Lung microvascular endothelial cell (primary cell): ENCODE results near the gene LCE3D. TPM values are rescaled to one million over a fixed set of nuclear protein-coding genes. Genes with fewer than 3 reads are reported as not detected.
A peak's percentile ranks its signal among the peaks of the same experiment; 100 is the strongest.
"Not testable (repeated sequence)": the region's sequence is repeated elsewhere in the genome, so short reads cannot be mapped to it uniquely, and the experiment has no call there.

Source experiments
- DNase-seq, 2 donors: peaks; one replicate each; pipeline versions ENCODE4 v3.0.0 to v3.0.0-alpha.2; 2010; ENCODE audit warnings: low read depth in 2 of 2
- total RNA-seq: library from RNA; depleted of rRNA; stranded (reverse); fragments of >200 nt; gene quantifications from 2 replicates; pipeline ENCODE4 v1.2.1, GENCODE V29; 2014

The LCE3D gene
- not detected in 2 replicates for total RNA-seq

DNA sequence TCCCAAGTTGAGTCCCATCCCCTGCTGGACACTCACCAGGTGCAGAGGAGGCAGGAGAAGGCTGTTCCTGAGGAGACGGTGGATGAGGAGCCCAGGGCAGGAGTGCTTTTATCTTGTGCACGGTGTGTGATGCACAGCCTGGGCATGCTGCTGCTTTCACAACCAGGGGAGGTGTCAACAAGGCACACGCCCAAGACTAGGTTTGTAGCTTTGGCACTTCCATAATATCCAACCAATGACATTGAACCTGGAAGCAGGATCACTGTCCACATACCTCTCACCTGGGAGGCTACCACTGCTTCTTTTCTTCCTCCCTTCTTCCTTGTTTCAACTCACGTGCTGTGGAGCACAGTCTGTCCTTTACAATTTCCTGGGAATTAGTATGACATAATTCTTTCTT is at the start of gene LCE3D:
Gene LCE3D (minus strand): TSS at position 84 of the 400 bp plus-strand sequence. CDS start 580 bp downstream, outside the sequence.
- no peak for DNase-seq

DNA sequence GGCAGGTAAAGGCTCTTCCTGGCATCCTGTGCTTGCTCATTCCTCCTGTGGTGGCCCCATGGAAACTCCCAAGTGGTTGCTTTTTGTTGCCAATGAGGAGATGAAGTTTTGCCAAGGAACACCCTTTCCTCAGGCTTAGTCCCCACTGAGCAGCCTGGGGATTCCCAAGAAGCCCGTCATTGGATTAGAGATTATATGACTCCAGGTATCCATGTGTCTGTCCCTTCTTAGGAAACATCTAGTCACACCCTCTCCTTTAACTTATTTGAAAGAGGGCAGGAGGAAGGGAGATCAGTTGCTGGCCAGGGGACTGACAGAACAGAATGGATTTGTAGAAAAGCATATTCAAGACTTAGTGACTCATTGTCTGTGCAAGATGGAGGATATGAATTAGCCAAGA is 46.4 kb upstream of the LCE3D start:
- DNase-seq: no peak

DNA sequence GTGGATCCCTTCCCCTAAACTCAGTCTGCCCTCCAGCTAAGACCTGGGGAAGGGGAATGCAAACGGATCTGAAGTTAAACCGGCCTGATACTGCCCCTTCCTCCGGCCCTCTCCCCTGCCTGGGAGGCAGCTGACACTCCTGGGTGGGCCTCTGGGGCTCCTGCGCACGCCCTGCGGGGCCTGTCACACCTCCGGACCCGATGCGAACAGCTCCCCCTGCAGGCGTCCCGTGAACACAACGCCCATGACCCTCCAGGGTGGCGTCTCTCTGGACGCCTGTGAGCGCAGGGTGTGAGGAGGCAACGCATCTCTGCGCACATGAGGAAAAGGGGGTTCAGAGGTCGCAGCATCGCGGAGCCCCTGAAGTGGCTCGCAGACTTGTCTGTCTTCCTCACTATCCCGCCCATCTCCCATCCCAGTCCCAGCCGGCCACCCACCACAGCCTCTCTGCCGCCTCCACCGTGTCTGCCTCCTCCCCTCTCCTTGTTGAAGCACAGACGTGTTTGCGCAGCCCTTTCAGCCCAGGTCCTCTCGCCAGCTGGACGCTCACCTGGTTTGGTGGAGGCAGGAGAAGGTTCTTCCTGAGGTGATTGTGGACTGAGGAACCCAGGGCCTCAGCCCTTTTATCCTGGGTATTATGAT is 43.0 kb upstream of the LCE3D start:
- no peak for DNase-seq

DNA sequence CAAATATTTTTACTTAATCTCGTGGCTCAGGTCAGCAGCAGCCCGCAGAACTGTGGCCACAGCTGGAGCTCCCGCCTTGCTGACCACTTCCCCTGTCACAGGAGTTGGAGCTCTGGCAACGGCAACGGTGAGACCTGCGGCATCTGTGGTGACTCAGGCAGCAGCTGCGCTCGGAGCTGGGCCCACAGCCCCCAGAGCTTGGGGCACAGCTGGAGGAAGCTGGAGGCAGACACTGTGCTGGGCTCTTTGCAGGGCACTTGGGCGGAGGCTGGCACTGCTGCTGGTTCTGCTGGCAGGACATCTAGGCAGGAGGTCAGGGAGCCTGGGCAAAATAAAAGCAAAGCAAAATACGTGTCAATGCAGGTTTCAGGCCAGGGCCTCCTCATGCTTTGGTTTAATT is 42.5 kb upstream of the LCE3D start, which contains the start of gene LCE3A:
Gene LCE3A (minus strand): TSS at position 301 of the 400 bp plus-strand sequence. CDS start 0 bp downstream, at position 301.
- no peak for DNase-seq

DNA sequence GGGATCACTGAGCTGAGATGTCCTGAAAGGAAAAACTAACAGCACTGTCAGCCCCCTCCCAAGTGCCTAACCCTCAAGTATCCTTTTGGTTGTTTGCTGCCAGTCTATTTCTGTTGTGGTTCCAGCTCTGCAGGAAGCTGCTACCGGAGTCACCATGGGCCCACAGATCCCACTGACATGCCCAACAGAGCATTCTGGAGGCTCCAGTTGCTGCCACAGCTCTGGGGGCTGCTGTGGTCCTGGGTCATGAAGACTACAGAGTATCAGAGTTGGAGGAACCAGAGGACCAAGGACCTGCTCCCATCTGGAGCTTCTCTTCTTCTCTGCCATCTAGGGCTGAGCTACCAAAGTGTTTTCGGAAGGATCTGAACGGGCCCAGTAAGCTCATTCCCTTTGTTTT is 41.7 kb upstream of the LCE3D start:
- DNase-seq: no peak

GRCh38 chr1:152613511-152613910 is 33.2 kb upstream of the LCE3D start, which contains the start of gene LCE3B:
Gene LCE3B, plus strand, starts transcription at chr1:152613811. Its CDS starts 0 bp downstream, at chr1:152613811.
- DNase-seq: no peak

DNA sequence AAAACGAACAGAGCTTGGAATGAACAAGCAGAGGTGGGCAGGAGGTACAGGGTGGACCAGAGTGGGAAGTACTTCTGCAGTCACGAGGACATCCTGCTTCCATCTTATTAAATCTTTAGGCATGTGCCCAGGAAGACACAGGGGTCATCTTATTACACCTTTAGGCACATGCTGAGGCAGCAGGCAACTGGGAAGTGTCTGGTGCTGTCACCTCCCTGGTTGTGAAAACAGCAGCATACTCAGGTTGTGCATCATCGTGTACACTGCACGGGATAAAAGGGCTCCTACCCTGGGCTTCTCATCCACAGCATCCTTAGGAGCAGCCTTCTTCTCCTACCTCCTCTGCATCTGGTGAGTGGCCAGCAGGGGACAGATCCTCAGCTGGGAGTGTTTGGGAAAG is 19.6 kb upstream of the LCE3D start, which contains the start of gene LCE3C:
Gene LCE3C (plus strand): TSS at position 301 of the 400 bp plus-strand sequence. CDS start 498 bp downstream, outside the sequence.
- no peak for DNase-seq

DNA sequence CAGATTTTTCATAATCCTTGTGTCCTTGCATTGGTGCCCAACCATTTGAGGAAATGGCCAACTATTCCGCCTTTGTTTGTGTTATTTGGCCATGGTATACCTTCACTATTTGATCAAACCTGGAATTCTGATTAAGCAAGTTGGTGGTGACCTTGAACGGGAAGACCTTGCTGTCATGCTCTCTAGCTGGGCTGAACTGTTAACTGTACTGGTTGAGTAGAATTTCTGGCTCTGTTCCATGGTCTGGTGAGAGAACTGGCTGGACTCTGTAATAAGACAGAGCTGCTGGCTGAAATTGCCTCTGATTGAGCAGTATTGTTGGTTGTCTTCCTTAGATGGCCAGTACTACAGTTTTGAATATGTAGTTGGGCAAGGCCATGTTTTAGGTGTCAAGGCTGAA is 16.7 kb upstream of the LCE3D start:
- DNase-seq: no peak

- peak in 1 of 2 donors; percentile 19 for DNase-seq
Observed at GRCh38 chr1:152585586-152585985, 5.3 kb upstream of the LCE3D start.

DNA sequence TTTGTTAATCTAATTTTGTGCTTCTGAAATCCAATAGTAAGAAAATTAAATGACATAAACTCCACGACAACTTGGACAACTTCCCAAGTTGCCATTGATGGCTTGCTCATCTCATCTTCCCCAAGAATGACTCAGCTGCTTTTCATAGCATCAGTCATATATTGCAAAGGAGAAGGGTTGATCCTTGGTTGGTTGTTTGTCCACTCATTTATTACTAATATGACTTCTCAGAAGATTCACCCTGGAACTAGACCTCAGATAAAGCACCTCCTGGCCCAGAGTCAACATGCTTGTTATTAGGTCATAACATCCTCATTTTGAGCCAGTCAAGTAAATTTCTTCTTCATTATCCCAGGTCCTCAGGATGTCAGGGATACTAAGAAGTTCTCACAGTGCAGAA is 2.3 kb upstream of the LCE3D start:
- DNase-seq: no peak

DNA sequence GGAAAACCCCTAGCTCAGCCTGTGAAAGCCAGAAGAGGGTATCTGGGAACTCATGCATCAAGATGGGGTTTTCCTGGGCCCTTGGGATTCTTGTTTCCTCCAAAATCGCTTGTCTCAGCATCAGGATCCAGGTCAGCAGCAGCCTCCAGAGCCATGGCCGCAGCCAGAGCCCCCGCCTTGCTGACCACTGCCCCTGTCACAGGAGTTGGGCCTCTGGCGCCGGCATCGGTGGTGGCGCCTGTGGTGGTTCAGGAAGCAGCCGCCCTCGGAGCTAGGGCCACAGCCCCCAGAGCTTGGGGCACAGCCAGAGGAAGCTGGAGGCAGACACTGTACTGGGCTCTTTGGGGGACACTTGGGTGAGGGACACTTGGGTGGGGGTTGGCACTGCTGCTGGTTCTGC is 790 bp downstream of the LCE3D start:
- not testable (repeated sequence) for DNase-seq

DNA sequence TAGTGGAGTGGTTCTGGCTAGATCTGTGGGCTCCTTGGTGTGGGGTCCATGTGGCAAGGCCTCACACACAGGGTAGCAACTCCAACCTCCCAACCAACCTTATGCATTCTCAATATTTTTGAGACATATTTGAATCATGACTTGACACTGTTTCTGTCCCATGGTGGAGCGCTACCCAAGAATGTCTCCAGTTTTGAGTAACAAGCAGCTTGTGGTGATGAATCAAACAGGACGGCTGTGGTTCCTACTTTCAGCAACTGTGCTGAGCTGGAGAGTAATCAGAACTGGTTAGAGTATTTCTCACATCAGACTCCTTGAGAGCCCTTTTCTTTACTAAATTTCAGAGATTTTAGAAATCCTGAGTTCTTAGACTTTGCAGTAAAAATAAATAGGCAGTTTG is 3.1 kb downstream of the LCE3D start:
- DNase-seq: no peak

DNA sequence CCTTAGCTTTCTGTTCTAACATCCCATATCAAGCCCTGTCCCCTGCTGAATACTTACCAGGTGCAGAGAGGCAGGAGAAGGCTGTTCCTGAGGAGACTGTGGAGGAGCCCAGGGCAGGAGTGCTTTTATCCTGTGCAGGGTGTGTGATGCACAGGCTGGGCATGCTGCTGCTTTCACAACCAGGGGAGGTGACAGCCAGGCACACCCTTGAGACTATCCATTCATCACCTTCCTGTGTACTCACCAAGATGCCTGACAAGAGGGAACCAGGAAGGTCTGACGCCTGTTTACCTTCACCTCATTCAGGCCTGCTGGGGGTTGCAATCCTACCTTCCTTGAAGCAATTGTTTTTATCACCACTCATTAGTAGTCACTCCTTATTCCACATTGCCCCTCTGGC is 13.6 kb downstream of the LCE3D start, which contains the start of gene LCE3E:
Gene LCE3E (minus strand): TSS at position 100 of the 400 bp plus-strand sequence. CDS start 572 bp downstream, outside the sequence.
- no peak for DNase-seq

- no peak for DNase-seq
Observed at GRCh38 chr1:152565535-152566215, 14.6 kb downstream of the LCE3D start.

GRCh38 chr1:152565115-152565514 is 15.2 kb downstream of the LCE3D start:
- no peak for DNase-seq

DNA sequence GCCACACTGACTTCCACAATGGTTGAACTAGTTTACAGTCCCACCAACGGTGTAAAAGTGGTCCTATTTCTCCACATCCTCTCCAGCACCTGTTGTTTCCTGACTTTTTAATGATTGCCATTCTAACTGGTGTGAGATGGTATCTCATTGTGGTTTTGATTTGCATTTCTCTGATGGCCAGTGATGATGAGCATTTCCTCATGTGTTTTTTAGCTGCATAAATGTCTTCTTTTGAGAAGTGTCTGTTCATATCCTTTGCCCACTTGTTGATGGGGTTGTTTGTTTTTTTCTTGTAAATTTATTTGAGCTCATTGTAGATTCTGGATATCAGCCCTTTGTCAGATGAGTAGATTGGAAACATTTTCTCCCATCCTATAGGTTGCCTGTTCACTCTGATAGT is 32.0 kb downstream of the LCE3D start:
- not testable (repeated sequence) for DNase-seq

DNA sequence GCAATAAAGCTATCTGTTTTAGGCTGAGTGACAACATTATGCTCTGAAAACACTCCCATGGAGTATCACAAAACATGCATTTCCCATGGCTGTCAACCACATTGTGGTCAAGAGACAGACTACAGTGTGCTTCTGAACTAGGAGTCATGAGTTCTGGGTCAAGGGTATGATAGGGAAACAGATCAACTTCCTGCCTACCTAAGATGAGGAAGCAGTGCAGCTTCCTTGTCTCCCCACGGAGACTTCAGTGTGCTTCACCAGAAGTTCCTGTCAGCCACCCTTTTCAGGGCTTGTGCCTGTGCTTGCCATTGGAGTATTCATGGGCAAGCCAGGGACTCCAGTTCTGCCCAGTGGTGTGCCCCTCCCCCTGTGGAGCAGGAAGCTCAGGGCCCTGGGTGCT is 33.6 kb downstream of the LCE3D start:
- DNase-seq: no peak

DNA sequence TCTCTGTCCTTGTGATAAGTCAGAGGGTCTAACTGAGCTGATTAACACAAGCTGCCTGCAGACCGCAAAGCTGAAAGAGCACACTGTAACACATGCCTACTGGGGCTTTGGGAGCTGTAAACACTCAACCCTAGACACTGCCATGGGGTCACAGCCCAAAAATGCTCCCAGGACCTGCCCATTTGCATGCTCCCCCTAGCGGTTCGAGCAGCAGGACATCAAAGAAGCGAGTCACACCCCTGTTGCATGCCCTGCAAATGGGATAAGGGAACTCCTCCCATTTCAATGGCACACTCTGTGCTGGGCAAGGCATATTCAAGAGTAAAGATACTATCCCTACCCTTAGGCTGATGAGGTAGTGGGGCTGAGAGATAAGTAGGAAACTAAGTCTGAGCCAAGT is 36.5 kb downstream of the LCE3D start:
- DNase-seq: no peak

DNA sequence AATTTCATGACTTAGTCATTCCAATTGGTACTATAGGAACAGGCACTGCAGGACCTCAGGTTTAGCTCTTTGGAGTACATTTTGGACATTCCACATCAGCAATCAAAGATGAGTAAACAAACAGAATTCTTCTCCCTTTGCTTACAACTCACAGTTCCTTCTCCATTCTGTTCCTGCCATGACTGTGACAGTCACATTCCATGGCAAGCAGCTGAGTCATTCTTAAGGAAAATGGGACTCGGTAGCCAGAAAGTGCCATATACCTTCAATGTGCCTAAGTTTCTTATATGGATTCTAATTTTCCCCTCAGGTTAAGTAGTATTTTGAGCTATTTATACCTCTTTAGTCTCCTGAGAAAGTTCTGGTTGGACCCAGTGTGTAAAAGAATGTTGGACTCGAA is 40.4 kb downstream of the LCE3D start:
- DNase-seq: no peak

GRCh38 chr1:152537496-152537895 is 42.8 kb downstream of the LCE3D start:
- DNase-seq: peak in 1 of 2 donors; percentile 18

DNA sequence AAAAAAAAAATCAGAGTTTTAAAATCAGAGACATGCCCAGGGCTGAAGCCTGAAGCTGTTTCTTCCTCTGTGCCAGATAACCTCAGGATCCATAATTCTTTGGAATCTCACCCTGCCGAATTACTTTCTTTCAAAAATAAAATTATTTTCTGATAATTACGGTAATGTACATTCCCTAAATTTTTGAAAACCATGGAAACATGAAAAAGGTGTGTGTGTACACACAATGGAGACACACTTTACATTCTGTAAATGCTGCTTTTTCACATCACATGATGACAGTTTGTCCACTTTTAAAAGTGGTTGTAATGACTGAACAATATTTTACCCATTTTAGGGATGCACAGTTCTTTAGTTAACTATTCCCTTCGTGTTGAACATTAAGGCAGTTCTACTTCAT is 44.5 kb downstream of the LCE3D start:
- no peak for DNase-seq

DNA sequence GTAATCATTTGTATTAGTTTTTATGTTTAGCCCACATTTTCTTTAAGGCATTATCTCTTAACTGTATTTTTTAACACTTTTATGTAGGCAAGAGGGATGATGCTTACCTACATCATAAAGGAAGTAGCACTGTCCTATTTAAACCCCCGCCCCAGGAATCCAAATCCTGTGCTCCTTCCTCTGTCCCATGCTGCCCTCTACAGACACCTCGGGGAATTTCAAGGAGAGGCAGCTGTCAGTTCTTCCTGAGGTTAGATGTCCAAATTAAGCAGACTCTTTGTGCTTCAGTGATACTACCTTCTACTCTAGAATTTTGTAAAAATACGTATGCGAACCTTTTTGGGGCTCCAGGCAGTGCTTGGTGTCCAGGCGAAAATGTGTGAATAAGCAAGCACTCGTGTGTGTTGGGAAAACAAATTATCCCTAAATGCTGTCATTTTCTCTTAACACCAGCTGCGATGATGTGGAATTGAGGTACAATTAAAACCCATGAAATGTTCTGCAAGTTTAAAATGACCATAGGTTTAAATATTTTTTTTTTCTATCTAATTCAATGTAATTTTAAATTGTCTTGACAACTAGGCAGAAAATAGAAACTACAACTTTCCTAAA is 46.9 kb downstream of the LCE3D start:
- DNase-seq: peak; percentile 57 to 68
